Measurements from ENCODE around the gene SART3. TPM values are rescaled to one million over a fixed set of nuclear protein-coding genes. Genes with fewer than 3 reads are reported as not detected.

SART3 gene
- total and polyA plus RNA-seq, 9 donors: 27.9 to 55.3 (median 46.8) TPM

GRCh38 chr12:108525681-108526080, 35.3 kb downstream of the SART3 start:
- Histone ChIP-seq H3K27me3 (no peaks in the 10 kb centered on the region), H3K9me3 (no peaks in the 10 kb centered on the region), H3K4me1 (ENCODE audit: insufficient read depth) (no peaks in the 10 kb centered on the region), H3K4me3 (no peak overlapping the region), H3K36me3 (peaks cover 2% of the 10 kb centered on the region), H3K27ac (no peak overlapping the region)
- intact Hi-C loops (cut with DNase I): no loop called here
- TF ChIP-seq CTCF (IDR thresholded peaks at IDR 0.05): no peak
- TF ChIP-seq EP300 (IDR thresholded peaks at IDR 0.05): no peak
- no peak for TF ChIP-seq POLR2A (IDR thresholded peaks at IDR 0.05)
- DNase-seq: no peak
- WGBS, 3 donors: 84 to 94% (median 90%) methylated on average over 5 of the region's 5 CpGs

DNA sequence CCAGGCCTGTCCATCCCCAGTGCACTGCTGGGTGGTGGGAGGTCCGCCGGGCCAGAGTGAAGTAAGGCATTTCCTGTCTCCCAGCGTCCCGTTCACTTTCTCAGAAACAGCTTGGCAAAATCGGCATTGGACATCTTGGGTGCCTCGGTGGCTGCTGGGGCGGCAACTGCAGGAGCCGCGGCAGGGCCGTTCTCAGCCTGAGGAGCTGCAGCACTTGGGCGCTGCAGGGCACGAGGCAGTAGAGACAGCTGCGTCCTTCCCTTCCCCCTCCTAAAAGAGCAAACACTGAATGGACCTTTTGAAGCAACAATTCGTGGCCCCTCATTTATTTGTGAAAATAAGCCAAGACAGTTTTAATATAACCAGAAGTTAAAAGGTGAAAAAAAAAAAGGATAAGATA, 37.6 kb downstream of the SART3 start:
- Histone ChIP-seq H3K9me3 (no peaks in the 10 kb centered on the region), H3K4me3 (no peak overlapping the region), H3K27me3 (no peaks in the 10 kb centered on the region), H3K4me1 (ENCODE audit: insufficient read depth) (no peaks in the 10 kb centered on the region), H3K27ac (no peak overlapping the region), H3K36me3 (peaks cover 2% of the 10 kb centered on the region)
- DNase-seq: no peak
- WGBS, 3 donors: 72 to 79% (median 79%) methylated on average over 14 of the region's 14 CpGs
- no peak for TF ChIP-seq POLR2A (IDR thresholded peaks at IDR 0.05)
- no peak for TF ChIP-seq EP300 (IDR thresholded peaks at IDR 0.05)
- no peak for TF ChIP-seq CTCF (IDR thresholded peaks at IDR 0.05)
- intact Hi-C loops (cut with DNase I): no loop called here

GRCh38 chr12:108519558-108519957, 41.4 kb downstream of the SART3 start:
- Histone ChIP-seq H3K27ac (no peak overlapping the region), H3K9me3 (no peaks in the 10 kb centered on the region), H3K36me3 (peaks cover 2% of the 10 kb centered on the region), H3K4me1 (ENCODE audit: insufficient read depth) (no peaks in the 10 kb centered on the region), H3K4me3 (no peak overlapping the region), H3K27me3 (no peaks in the 10 kb centered on the region)
- intact Hi-C loops (cut with DNase I): loop anchor here in 2 of 4 donors (10.0 kb wide), 3 partner anchors 755 to 845 kb away; partner anchors contain the start of genes PRDM4 (in 1 of the 2) and PWP1 (in 1 of the 2)
- no peak for DNase-seq
- WGBS, 3 donors: 51 to 70% (median 69%) methylated on average over 4 of the region's 4 CpGs
- TF ChIP-seq POLR2A (IDR thresholded peaks at IDR 0.05): no peak

GRCh38 chr12:108518716-108519496, 42.1 kb downstream of the SART3 start:
- Histone ChIP-seq H3K36me3 (peaks cover 2% of the 10 kb centered on the region), H3K4me1 (ENCODE audit: insufficient read depth) (no peaks in the 10 kb centered on the region), H3K27me3 (no peaks in the 10 kb centered on the region), H3K4me3 (no peak overlapping the region), H3K9me3 (no peaks in the 10 kb centered on the region), H3K27ac (no peak overlapping the region)
- intact Hi-C loops (cut with DNase I): loop anchor here in 2 of 4 donors (10.0 kb wide), 3 partner anchors 754 to 844 kb away; partner anchors contain the start of genes PRDM4 (in 1 of the 2) and PWP1 (in 1 of the 2)
- no peak for DNase-seq
- WGBS, 3 donors: 91 to 92% (median 92%) methylated on average over 39 of the region's 39 CpGs
- TF ChIP-seq CTCF (IDR thresholded peaks at IDR 0.05) (no peak), POLR2A (IDR thresholded peaks at IDR 0.05) (no peak), EP300 (IDR thresholded peaks at IDR 0.05) (no peak)
